Measurements from ENCODE around the gene SLC41A3.
"Not testable (repeated sequence)": the region's sequence is repeated elsewhere in the genome, so short reads cannot be mapped to it uniquely, and the experiment has no call there.

Gene SLC41A3

DNA sequence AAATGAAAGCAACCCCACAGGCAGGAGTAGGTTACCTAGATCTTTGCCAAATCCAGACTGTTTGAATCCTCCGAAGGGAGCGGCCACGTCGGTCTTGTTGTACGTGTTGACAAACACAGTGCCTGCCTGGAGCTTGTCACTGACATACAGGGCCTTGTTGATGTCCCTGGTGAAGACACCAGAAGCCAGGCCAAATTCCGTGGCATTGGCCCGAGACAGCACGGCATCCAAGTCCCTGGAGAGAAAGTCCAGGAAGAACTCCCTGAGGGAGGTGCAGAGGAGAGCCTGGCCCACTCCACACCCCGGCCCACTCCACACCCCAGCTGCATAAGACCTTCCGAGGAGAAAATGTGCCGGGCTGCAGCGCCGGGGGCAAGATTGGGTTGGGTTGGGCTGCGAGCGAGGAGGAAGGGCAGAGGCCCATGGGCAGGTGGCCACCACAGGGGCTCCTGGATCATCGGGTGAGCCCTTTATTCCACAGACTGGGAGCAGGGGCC lies 21.8 kb upstream of the SLC41A3 start:
- no peak for FAIRE-seq

DNA sequence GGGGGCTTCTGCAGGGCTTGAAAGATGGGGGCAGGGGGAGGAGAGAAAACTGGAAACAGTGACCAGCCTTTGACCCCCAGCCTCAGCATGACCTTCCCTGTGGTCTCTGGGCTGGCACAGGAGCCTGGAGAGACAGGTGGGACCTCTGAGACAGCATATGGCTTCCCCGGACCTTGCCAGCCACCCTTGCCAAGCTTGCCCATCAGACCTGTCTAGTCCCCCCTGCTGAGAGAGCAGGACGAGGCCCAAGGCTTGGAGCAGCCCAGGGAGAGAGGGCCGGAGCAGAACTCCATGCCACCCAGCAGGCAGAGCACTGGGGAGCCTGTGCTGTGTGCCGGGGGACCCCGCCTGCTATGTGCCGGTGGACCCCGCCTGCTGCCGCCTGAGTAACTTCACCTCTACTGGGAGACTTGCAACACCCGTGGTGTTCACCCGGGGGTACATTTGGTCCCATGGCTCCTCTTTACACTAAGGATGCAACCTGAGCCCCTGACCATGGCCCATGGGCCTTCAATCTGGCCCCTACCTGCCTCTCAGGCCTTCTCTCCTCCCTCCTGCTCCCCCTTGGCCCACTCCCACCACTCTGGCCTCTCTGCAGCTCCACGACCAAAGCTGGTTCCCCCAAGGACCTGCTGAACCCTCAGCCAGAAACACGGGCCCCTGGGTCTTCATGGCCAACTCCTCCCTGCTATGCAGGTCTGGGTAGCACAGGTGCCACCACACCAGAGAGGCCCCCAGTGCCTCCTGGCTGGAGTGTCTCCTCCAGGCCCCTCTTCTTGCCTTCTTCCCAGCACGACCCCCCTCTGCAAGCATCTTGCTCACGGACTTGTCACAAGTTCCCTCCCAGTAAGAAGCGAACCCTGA lies 21.1 kb upstream of the SLC41A3 start:
- no peak for FAIRE-seq

DNA sequence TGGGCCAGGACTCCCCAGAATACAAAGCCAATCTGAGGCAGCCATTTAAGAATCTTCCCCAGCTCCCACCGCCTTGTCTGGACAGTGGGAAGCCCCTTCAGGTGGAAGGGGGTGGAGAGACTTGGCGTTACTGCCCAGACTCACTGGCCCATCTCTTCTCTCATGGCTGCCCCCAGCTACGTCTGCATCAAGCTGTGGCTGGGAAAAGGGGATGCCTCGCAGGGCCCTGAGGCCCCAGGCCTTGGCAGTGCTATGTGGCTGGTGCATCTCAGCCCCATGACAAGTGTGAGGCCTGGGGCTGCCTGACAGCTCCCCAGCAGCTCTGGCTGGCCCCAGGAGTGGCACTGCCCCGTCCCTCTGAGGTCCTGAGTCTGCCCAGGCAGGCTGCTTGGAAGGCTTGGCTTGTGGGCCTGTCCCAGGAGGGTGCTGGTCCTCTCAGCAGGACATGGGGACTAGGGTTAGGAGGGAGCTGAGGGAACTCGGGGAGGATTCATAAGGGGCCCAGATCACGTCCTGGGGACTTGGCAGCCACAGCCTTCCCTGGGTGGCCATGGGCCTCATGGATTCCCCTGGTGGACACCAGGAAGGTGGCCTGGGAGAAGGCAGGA lies 20.2 kb upstream of the SLC41A3 start:
- FAIRE-seq = no peak

DNA sequence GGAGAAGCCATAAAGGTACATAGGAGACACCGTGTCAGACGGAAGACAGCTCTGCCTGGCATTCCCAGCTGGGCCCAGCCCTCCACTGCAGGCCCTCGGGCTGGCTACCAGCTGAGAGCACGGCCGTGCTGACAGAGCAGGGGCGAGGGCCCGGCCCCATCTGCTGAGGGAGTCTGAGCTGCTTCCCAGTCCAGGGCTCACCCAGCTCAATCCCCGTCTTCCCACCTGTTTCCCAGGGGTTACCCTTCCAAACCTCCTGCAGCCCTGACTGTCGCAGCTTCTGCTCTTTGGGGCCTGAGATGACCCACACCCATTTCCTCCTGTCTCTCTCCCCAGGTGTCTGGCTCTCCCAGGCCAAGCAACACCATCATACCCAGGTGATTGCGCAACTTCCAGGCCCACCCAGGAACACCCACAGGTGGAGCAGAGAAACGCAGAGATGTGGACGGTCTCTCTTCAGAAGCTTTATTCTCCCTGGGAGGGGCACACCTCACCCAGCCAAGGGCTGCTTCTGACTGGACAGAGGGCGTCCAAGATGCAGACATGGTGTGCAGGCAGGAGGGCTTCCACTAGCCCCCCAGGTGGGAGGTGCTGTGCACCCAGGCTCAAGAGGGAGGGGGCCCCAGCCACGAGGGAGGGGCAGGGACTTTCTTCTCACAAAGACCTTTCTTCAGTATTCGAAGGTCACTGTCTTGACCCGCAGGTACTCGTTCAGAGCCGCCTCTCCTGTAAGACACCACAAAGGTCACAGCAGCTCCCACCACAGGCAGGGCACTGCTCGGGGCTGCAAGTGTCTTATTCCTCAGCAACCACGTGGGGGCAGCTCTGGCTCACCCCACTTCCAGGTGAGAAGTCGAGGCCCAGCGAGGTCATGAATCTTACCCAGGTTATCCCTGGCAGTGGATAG lies 19.4 kb upstream of the SLC41A3 start:
- FAIRE-seq = no peak

GRCh38 chr3:126102530-126102951 lies 18.6 kb upstream of the SLC41A3 start:
- no peak for FAIRE-seq

DNA sequence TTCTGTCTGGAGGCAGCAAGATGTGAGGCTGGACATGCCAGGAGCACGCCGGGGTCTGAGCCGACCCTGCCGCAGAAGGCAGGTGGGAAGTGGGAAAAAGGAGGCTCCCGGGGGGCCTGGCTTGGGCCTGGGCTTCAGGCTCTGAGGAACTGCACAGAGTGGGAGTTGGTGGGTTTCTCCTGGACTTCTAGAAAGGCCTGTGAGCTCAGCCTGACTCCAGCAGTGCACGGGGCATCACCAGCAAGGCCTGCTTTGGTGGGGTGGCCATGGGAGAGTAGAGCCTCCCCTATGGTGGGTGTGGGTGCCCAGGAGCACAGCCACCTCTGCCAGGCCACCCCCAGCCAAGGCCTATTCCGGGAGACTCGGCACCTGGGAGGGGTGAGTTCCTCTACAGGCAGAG lies 18.1 kb upstream of the SLC41A3 start:
- FAIRE-seq = no peak

DNA sequence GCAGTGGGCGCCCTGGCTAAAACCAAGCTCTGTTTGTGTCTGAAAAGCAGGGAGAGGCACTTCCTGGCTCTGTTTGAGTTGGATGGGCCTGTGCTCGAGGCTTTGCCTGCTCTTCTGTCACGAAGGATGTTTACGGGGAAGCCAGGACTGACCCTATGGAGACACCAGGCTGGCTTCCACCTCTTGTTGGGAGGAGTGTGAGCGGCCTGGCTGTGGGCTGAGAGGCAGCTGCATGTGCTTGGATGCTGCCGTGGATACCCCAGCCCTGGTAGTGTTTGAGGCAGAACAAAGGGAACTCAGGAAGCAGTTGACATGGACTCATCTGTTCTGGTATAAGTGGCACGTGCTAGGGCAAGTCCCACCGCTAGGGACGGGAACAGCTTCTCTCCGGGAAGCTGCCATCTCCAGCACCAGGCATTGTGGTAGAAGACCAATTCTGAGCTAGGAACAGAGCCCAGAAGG lies 17.6 kb upstream of the SLC41A3 start:
- FAIRE-seq = no peak

DNA sequence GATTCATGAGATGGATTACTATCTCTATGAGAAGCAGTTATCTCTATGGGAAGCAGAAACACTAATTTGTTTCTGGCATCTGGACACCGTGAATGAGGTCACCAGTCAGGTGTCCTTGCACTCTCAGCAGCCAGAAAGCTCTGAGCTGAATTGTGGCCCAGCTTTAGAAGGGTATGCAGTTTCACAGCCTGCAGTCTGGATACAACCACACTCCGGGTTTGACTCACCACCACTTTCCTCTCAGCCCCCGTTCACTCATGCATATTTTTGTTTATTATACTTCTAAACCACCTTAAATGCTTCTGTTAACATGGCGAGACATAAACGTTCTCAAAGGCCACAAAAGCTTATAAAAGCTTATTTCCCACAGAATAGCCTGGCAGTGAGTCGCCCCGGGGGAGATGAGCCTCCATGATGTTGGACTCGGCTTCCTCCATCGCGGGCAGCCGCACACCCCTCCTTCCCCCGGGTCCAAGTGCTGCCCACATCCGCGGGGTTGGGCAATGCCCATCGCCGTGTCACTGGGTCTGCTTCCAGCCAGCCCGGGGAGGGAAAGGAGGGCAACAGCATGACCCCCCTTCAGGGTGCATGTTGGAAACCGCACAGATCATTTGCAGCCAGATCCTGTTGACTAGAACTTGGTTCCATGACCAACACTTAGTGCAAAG lies 16.8 kb upstream of the SLC41A3 start:
- no peak for FAIRE-seq

DNA sequence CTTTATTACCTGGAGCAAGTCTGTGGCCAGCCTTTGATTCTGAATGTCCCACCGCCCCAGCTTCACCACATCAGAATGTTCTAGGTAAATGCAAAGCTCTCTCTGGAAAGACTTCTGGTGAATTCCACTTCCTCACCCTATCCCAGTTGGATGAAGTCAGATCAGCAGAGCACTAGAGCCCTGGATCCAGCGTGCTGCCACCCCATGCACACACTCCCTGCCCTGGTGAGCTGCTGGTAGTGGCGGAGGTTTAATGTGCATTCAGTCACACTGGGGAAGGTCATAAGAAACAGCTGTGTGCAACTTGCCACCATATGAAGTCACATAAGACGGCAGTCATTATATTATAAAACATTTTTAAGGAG lies 16.3 kb upstream of the SLC41A3 start:
- no peak for FAIRE-seq

- FAIRE-seq = no peak
Measured at GRCh38 chr3:126098391-126098858, 14.5 kb upstream of the SLC41A3 start.

DNA sequence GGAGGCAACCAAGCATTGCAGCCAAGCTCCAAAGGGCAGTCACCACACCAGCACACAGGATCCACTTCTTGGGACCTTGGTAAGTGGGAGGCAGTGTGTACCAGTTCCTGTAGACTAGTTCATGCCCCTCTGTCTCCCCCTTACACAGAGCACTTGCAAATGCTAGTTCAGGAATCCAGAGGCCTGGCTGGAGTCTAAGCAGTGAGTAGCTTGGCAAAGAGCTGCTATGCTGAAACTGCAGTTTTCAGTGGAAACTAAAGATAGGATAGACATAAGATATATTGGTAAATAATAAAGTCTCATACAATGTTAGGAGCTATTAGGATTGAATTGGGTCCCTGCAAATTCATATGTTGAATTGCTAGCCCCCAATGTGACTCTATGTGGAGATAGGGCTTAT lies 13.9 kb upstream of the SLC41A3 start:
- no peak for FAIRE-seq

- FAIRE-seq = not testable (repeated sequence)
Measured at GRCh38 chr3:126096274-126096673, 12.3 kb upstream of the SLC41A3 start.

DNA sequence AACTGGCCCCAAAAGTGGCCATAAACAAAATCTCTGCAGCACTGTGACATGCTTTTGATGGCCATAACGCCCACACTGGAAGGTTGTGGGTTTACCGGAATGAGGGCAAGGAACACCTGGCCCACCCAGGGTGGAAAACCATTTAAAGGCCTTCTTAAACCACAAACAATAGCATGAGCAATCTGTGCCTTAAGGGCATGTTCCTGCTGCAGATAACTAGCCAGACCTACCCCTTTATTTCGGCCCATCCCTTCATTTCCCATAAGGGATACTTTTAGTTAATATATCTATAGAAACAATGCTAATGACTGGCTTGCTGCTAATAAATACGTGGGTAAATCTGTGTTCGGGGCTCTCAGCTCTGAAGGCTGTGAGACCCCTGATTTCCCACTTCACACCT lies 8.2 kb upstream of the SLC41A3 start:
- FAIRE-seq = not testable (repeated sequence)

GRCh38 chr3:126087552-126088175 lies 3.7 kb upstream of the SLC41A3 start:
- FAIRE-seq = no peak

DNA sequence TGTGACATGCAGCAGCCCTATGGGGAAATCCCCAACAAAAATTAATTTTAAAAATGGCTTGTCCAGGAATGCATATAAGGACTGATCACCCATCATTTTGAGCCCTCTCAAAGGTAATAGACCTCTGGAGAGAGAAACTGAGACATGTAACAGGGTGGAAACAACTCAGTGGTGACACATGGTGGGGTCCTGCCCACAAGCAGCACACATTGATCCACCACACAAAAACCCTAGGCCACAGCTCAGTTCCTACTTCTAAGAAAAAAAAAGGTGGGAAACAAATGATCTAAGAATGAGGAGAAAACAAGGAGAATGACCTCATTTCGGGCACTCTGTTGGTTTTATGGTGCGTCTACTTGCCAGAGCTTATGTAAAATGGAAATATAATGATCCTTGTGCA lies 1.9 kb upstream of the SLC41A3 start:
- FAIRE-seq = no peak

DNA sequence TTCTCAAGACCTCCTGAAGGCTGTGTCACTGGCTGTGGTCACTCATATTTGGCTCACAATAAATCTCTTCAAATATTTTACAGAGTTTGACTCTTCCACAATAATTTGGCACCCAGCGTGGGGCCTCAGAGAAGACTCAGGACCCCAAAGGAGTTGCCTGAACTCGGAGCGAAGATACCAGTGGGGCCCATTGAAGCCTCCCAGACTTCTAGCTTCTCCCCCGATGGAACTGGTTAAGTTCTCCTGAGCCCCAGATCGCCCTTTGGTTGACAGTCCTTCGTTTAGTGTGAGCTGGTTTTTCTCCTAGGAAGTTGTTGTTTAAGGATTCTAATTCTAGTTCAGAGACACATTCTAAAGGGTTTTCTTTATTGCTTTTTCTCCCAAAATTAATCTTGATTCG lies 1.4 kb upstream of the SLC41A3 start:
- no peak for FAIRE-seq

DNA sequence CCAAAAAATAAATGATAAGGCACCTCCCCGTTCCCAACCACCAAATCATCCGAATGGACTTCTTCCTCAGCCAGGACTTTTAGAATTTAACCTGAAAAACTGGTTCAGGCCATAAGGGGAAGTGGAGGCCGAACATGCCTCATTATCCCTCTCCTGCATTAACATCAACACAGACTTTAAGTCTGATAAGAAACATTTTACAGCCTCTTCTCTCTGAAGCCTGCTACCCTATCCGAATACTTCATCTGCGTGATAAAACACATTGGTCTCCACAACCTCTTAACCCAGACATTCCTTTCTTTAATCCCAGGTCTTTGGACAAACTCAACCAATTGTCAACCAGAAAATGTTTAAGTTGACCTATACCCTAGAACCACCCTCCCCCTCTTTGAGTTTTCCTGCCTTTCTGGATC lies 850 bp upstream of the SLC41A3 start:
- FAIRE-seq = no peak

DNA sequence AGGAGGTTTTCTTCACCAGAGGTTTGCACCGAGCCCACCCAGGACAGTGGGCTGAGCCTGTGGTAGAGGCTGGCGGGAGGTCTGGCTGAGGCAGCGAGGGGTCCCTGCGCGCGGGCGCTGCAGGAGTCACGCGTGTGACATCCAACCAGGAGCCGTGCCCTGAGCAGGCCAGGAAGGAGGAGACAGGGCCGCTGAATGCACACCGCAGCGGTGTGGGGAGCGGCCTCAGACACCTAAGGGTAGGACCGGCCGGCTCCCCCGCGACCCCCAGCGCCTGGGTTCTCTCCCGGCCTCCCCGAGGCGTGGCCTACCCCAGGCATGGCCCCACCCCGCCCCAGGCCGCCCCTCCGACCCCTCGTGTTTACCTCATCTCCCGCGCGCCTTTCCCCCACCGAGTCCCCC lies 412 bp downstream of the SLC41A3 start:
- no peak for FAIRE-seq

DNA sequence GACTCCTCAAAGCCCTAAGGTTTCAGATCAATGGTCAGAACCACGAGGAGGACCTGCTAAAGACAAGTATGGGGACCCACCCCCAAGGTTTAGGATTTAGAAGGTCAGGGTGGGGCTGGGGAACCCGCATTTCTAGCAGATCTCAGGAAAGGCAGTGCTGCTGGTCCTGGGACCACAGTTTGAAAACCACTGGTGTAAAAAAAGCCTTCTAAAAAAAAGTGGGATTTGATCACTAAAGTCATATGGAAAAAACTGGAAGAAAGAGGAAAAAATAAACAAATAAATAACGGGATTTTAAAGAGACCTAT lies 832 bp downstream of the SLC41A3 start:
- no peak for FAIRE-seq

- no peak for FAIRE-seq
Measured at GRCh38 chr3:126082362-126083137, 1.4 kb downstream of the SLC41A3 start.

GRCh38 chr3:126081618-126082361 lies 2.1 kb downstream of the SLC41A3 start:
- FAIRE-seq = no peak
